Effector memory CD4-positive, alpha-beta T cell (primary cell): ENCODE data around the gene PRKACG.
"Not testable (repeated sequence)": the region's sequence is repeated elsewhere in the genome, so short reads cannot be mapped to it uniquely, and the experiment has no call there.

Source experiments
- DNase-seq, 3 donors: peaks; one replicate each; pipeline ENCODE4 v3.0.0-alpha.2; 2020
- H3K27ac ChIP-seq: 2 replicates; pipeline ENCODE4 v1.7.0; 2013; ENCODE audit warnings: mild to moderate bottlenecking, low read length, moderate library complexity; ENCODE audit not compliant: insufficient read depth, poor library complexity, severe bottlenecking
- H3K27me3 ChIP-seq: replicated peaks from 2 replicates; pipeline ENCODE4 v1.7.0; 2013; ENCODE audit warnings: mild to moderate bottlenecking, low read length; ENCODE audit not compliant: insufficient read depth, control insufficient read depth, poor library complexity, severe bottlenecking
- H3K36me3 ChIP-seq: 2 replicates; pipeline ENCODE4 v1.7.0; 2013; ENCODE audit warnings: mild to moderate bottlenecking, low read length, moderate library complexity; ENCODE audit not compliant: control insufficient read depth, insufficient read depth
- H3K4me1 ChIP-seq: 2 replicates; pipeline ENCODE4 v1.7.0; 2013; ENCODE audit warnings: low read length, mild to moderate bottlenecking; ENCODE audit not compliant: control insufficient read depth, insufficient read depth, poor library complexity, severe bottlenecking
- H3K4me3 ChIP-seq: 2 replicates; pipeline ENCODE4 v1.7.0; 2013; ENCODE audit warnings: low read length, low read depth, mild to moderate bottlenecking; ENCODE audit not compliant: insufficient read depth, poor library complexity, severe bottlenecking
- H3K9me3 ChIP-seq: 2 replicates; pipeline ENCODE4 v1.7.0; 2013; ENCODE audit warnings: mild to moderate bottlenecking, low read length, moderate library complexity; ENCODE audit not compliant: control insufficient read depth

The PRKACG gene

DNA sequence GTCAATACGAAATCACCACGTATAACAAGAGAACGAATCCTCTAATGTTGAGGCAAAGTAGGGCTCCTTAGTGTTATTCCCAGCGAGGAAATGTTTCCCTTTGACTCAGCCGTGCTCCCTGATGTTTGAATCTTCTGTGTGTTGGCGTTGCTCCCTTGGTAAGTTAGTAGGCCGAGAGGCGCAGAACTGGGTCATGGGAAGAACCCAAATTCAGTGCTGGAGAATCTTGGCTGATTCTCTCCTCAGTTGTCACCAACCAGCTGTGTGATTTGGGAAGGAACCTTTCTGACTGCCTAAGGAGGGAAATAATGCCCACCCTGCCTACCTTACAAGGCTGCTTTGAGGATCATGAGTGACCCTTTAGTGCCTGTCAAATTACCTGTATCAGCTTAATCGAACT lies 22.5 kb downstream of the PRKACG start:
- Histone ChIP-seq H3K36me3 (no peaks in the 10 kb centered on the region), H3K27ac (no peak overlapping the region), H3K9me3 (no peaks in the 10 kb centered on the region), H3K4me1 (no peaks in the 10 kb centered on the region), H3K4me3 (no peak overlapping the region), H3K27me3 (no peaks in the 10 kb centered on the region)
- no peak for DNase-seq

DNA sequence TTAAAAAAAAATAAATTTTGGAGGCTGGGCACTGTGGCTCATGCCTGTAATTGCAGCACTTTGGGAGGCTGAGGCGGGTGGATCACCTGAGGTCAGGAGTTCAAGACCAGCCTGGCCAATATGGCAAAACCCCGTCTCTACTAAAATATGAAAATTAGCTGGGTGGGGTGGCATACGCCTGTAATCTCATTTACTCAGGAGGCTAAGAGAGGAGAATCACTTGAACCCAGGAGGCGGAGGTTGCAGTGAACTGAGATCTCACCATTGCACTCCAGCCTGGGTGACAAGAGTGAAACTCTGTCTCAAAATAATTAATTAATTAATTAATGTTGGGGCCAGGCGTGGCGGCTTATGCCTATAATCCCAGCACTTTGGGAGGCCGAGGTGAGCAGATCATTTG lies 27.0 kb downstream of the PRKACG start:
- not testable (repeated sequence) for DNase-seq, H3K9me3 ChIP-seq, H3K27me3 ChIP-seq, H3K4me3 ChIP-seq, H3K36me3 ChIP-seq, H3K4me1 ChIP-seq, H3K27ac ChIP-seq

- no peaks in the 10 kb centered on the region for H3K36me3 ChIP-seq
- H3K4me1 ChIP-seq, result peaks cover 4% of the 10 kb centered on the region
- H3K27me3 ChIP-seq, result no peaks in the 10 kb centered on the region
- DNase-seq, result no peak
- H3K9me3 ChIP-seq, result no peaks in the 10 kb centered on the region
- no peak overlapping the region for H3K4me3 ChIP-seq
- no peak overlapping the region for H3K27ac ChIP-seq
These were observed 30.1 kb downstream of the PRKACG start for GRCh38 chr9:68983522-68984424.

- H3K4me1 ChIP-seq, result peaks cover 4% of the 10 kb centered on the region
- no peaks in the 10 kb centered on the region for H3K9me3 ChIP-seq
- H3K27ac ChIP-seq, result no peak overlapping the region
These were observed 30.9 kb downstream of the PRKACG start for GRCh38 chr9:68983008-68983411.

DNA sequence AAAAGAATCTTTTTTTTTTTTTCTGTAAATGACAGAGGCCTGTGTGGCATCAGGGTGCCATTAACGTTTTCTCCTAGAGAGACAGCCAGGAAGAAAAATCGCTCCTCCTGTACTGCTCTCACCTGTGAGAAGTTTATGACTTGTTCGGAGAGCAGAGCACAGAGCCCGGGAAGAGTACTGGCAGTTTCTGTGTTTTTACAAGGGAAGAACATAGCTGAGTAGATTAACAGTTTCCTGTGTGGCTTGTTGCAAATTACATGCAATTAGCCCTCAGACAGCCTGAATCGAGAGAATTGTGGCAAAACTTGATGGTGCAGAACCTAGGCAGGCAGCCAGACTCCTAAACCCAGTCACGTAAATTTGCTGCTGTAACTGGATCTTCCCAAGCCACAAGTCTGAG lies 32.1 kb downstream of the PRKACG start:
- H3K4me1 ChIP-seq, result peaks cover 4% of the 10 kb centered on the region
- H3K27ac ChIP-seq, result no peak overlapping the region
- H3K9me3 ChIP-seq, result no peaks in the 10 kb centered on the region
- H3K36me3 ChIP-seq, result no peaks in the 10 kb centered on the region
- no peak for DNase-seq
- no peak overlapping the region for H3K4me3 ChIP-seq
- no peaks in the 10 kb centered on the region for H3K27me3 ChIP-seq

More at GRCh38 chr9:68983008-68983411, 30.9 kb downstream of the PRKACG start:
- no peak for DNase-seq
- no peaks in the 10 kb centered on the region for H3K27me3 ChIP-seq
- H3K36me3 ChIP-seq, result no peaks in the 10 kb centered on the region
- H3K4me3 ChIP-seq, result no peak overlapping the region

DNA sequence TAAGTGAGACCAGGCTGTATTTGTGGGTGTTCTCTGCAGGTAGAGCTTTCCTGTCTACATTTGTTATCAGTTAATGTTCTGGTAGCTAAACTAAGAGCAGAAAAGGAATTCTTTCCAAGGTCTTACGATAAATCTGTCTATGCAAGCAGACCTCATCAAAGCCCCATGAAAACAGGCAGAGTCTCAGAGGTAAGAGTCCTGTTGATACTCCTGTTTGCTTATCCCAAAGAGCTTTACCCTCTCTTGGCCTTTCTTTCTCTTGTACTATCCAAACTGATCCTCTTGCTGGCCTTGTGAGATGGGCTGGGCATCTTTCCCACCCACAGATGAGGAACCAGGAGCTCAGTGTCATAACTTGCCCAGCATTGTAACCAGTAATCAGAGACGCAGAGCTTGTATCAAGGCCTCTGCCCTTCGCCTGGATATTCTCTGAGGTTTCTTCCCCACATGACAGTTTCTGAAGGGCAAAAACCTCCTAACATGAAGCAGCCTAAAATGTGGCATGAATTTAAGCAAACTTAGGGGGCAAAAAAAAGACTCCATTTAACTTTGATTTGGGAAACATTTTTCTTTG lies 33.5 kb downstream of the PRKACG start:
- Histone ChIP-seq H3K27ac (no peak overlapping the region), H3K27me3 (no peaks in the 10 kb centered on the region), H3K36me3 (no peaks in the 10 kb centered on the region), H3K4me1 (peaks cover 4% of the 10 kb centered on the region), H3K9me3 (no peaks in the 10 kb centered on the region), H3K4me3 (no peak overlapping the region)
- no peak for DNase-seq

- Histone ChIP-seq H3K4me3 (no peak overlapping the region), H3K9me3 (no peaks in the 10 kb centered on the region), H3K27ac (no peak overlapping the region), H3K27me3 (no peaks in the 10 kb centered on the region), H3K36me3 (no peaks in the 10 kb centered on the region), H3K4me1 (peaks cover 4% of the 10 kb centered on the region)
- no peak for DNase-seq
These were observed 34.2 kb downstream of the PRKACG start for GRCh38 chr9:68979538-68980314.

- H3K4me3 ChIP-seq, result no peak overlapping the region
- peaks cover 4% of the 10 kb centered on the region for H3K4me1 ChIP-seq
- no peak for DNase-seq
- no peaks in the 10 kb centered on the region for H3K9me3 ChIP-seq
- H3K27ac ChIP-seq, result no peak overlapping the region
- no peaks in the 10 kb centered on the region for H3K27me3 ChIP-seq
- H3K36me3 ChIP-seq, result no peaks in the 10 kb centered on the region
These were observed 35.4 kb downstream of the PRKACG start for GRCh38 chr9:68978501-68978900.

DNA sequence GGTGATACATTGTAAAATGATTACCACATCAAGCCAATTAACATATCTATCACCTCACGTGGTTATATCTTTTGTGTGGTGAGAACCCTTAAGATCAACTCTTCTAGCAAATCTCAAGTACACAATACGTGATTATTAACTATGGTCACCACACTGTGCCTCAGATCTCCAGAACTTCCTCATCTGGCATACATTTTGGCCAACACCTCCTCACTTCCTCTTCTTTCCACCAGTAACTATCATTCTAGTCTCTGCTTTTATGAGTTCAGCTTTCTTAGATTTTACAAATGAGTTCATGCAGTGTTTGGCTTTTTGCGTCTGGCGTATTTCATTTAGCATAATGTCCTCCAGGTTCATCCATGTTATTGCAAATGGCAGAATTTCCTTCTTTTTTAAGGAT lies 35.8 kb downstream of the PRKACG start:
- Histone ChIP-seq H3K9me3 (no peaks in the 10 kb centered on the region), H3K4me1 (peaks cover 4% of the 10 kb centered on the region)

More for the DNA sequence above, 35.8 kb downstream of the PRKACG start:
- H3K27me3 ChIP-seq, result no peaks in the 10 kb centered on the region
- no peak overlapping the region for H3K4me3 ChIP-seq
- H3K27ac ChIP-seq, result no peak overlapping the region
- DNase-seq, result no peak
- H3K36me3 ChIP-seq, result no peaks in the 10 kb centered on the region
